ENCODE results near the gene DNPEP. TPM values are rescaled to one million over a fixed set of nuclear protein-coding genes. Genes with fewer than 3 reads are reported as not detected.
A peak's percentile ranks its signal among the peaks of the same experiment; 100 is the strongest.

The DNPEP gene
- 32.9 TPM for polyA plus RNA-seq (2013, experiment 1 of 2)
- polyA plus RNA-seq (2013, experiment 2 of 2), result 42.9 TPM

DNA sequence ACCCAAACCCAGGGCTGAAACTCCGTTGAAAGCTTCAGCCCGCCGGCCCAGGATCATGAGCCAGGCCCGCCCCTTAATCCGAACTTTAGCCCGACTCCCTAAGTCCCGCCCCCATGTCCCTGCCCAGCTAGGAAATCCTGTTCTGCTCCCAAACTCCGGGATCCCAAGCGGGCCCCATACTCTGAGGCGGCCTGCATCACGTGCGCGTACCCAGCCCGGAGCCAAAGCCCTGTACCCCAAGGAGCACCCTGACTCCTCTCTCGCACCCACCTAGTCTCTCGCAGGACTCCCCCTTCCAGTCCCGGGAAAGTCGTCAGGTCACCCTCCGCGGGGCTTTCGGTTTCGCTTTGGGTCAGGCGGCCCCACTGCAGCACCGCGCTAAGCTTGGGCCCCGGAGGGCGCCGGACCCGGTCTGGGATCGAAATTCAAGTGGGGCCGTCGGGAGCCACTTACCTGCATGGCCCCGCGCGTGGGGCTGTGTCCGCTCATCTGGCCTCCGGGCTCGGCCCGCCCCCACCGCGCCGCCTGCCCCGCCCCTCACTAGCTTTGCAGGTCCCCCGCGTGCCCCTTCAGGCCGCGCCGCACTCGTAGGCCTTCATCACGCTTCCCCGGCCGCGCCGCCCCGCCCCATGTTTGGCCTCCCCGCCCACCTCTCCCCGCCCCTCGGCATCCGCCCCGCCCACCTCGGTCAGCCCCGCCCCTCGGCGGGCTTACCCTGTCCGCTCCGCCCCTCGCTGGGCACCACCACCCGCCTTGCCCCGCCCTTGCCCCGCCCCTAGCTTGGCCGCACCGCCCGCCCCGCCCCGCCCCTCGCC lies at the start of gene DNPEP:
Gene DNPEP, minus strand, starts transcription at position 607 of the 815 bp plus-strand sequence. Its CDS starts 118 bp downstream, at position 489.
- H3K4me3 ChIP-seq (ENCODE audit: low read length), result peak within 1 kb of the TSS; percentile 90
- peak within 1 kb of the TSS; percentile 88 for H3K9ac ChIP-seq (ENCODE audit: low read depth, low read length)
- H3K9me3 ChIP-seq (ENCODE audit: insufficient read depth, low read depth, low read length), result no peaks in the 10 kb centered on the region
- 0 out of 2 replicates have a peak, but pooled peaks cover 2% of the 10 kb centered on the region for H3K4me1 ChIP-seq (ENCODE audit: insufficient read depth, low read length)
- no peaks in the 10 kb centered on the region for H3K27me3 ChIP-seq (ENCODE audit: insufficient read depth, low read length)
- H3K27ac ChIP-seq (ENCODE audit: low read depth, low read length), result peak within 1 kb of the TSS; percentile 34; the same call in 1 of the 2 replicates
- WGBS, result under 1% methylated on average over 71 of the region's 76 CpGs
- peaks cover 34% of the 10 kb centered on the region for H3K36me3 ChIP-seq (ENCODE audit: insufficient read depth, low read length)

GRCh38 chr2:219437141-219437540 lies 49.4 kb upstream of the DNPEP start:
- H3K9ac ChIP-seq (ENCODE audit: low read depth, low read length), result no peak overlapping the region
- H3K27ac ChIP-seq (ENCODE audit: low read depth, low read length), result no peak overlapping the region
- 79% methylated on average over 3 of the region's 3 CpGs for WGBS
- no peaks in the 10 kb centered on the region for H3K9me3 ChIP-seq (ENCODE audit: insufficient read depth, low read depth, low read length)
- H3K36me3 ChIP-seq (ENCODE audit: insufficient read depth, low read length), result no peaks in the 10 kb centered on the region
- H3K4me3 ChIP-seq (ENCODE audit: low read length), result no peak overlapping the region
- 0 out of 2 replicates have a peak, but pooled peaks cover 5% of the 10 kb centered on the region for H3K4me1 ChIP-seq (ENCODE audit: insufficient read depth, low read length)
- peaks cover 41% of the 10 kb centered on the region for H3K27me3 ChIP-seq (ENCODE audit: insufficient read depth, low read length)

DNA sequence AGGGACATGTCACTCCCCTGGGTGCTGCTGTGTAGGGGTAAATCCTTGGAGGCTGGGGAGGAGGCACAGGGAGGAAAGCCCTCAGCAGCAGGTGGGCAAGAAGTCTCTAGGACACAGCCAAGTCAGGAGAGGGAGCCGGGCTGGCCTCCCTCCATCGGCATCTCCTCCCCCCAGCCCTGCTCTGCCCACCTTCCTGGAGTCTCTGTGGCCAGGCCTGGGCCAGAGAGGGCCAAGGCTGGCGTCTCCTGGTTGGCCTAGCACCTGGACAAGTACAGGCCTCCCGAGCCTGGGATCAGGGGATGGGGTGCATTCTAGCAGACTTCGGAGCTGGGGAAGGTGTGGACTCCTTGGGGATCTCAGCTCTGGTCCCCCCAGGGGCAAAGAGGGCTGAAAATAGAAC lies 48.8 kb upstream of the DNPEP start:
- Histone ChIP-seq H3K36me3 (ENCODE audit: insufficient read depth, low read length) (no peaks in the 10 kb centered on the region), H3K9ac (ENCODE audit: low read depth, low read length) (no peak overlapping the region), H3K27ac (ENCODE audit: low read depth, low read length) (no peak overlapping the region), H3K4me1 (ENCODE audit: insufficient read depth, low read length) (0 out of 2 replicates have a peak, but pooled peaks cover 5% of the 10 kb centered on the region), H3K4me3 (ENCODE audit: low read length) (no peak overlapping the region), H3K27me3 (ENCODE audit: insufficient read depth, low read length) (peaks cover 39% of the 10 kb centered on the region), H3K9me3 (ENCODE audit: insufficient read depth, low read depth, low read length) (no peaks in the 10 kb centered on the region)
- WGBS, result 93% methylated on average over 5 of the region's 5 CpGs

DNA sequence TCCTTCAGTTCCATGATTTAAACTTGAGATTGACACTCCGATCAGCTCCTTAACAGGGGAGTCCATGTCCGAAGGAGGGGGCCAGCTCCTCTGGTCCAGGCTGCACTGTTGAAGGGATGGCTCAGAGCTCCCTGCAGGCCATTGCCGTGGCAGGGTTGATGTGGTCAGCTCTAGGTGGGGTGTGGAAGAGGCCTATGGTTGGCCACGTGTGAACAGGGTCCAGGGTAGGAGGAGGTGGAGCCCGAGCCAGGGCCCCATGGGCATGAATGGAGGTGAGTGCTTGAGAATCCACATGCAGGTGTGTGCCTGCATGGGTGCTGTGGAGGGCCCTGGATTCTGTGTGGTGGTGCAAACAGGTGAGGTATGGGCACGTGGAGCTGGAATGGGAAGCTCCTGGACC lies 48.0 kb upstream of the DNPEP start:
- WGBS, result 89% methylated on average over 6 of the region's 6 CpGs
- no peak overlapping the region; the same call in 1 of the 2 replicates for H3K4me3 ChIP-seq (ENCODE audit: low read length)
- H3K9ac ChIP-seq (ENCODE audit: low read depth, low read length), result no peak overlapping the region
- no peaks in the 10 kb centered on the region for H3K4me1 ChIP-seq (ENCODE audit: insufficient read depth, low read length)
- H3K27ac ChIP-seq (ENCODE audit: low read depth, low read length), result no peak overlapping the region
- no peaks in the 10 kb centered on the region for H3K9me3 ChIP-seq (ENCODE audit: insufficient read depth, low read depth, low read length)
- H3K27me3 ChIP-seq (ENCODE audit: insufficient read depth, low read length), result peaks cover 31% of the 10 kb centered on the region
- H3K36me3 ChIP-seq (ENCODE audit: insufficient read depth, low read length), result no peaks in the 10 kb centered on the region

GRCh38 chr2:219434718-219435525 lies 47.2 kb upstream of the DNPEP start, which contains the start of gene SPEG:
TSS of gene SPEG (plus strand) at chr2:219434843. CDS start at chr2:219434978, 135 bp downstream.
- Histone ChIP-seq H3K4me1 (ENCODE audit: insufficient read depth, low read length) (no peaks in the 10 kb centered on the region), H3K36me3 (ENCODE audit: insufficient read depth, low read length) (no peaks in the 10 kb centered on the region), H3K9ac (ENCODE audit: low read depth, low read length) (peak within 1 kb of the TSS; percentile 37), H3K27me3 (ENCODE audit: insufficient read depth, low read length) (peaks cover 29% of the 10 kb centered on the region), H3K4me3 (ENCODE audit: low read length) (peak within 1 kb of the TSS; percentile 49), H3K9me3 (ENCODE audit: insufficient read depth, low read depth, low read length) (no peaks in the 10 kb centered on the region), H3K27ac (ENCODE audit: low read depth, low read length) (no peak within 1 kb of the TSS)
- WGBS, result 12% methylated on average over 77 of the region's 77 CpGs

GRCh38 chr2:219434468-219434717 lies 46.7 kb upstream of the DNPEP start:
- H3K9me3 ChIP-seq (ENCODE audit: insufficient read depth, low read depth, low read length), result no peaks in the 10 kb centered on the region
- no peak overlapping the region for H3K27ac ChIP-seq (ENCODE audit: low read depth, low read length)
- peak overlapping the region; percentile 37 for H3K9ac ChIP-seq (ENCODE audit: low read depth, low read length)
- H3K36me3 ChIP-seq (ENCODE audit: insufficient read depth, low read length), result no peaks in the 10 kb centered on the region
- H3K4me1 ChIP-seq (ENCODE audit: insufficient read depth, low read length), result no peaks in the 10 kb centered on the region
- H3K4me3 ChIP-seq (ENCODE audit: low read length), result peak overlapping the region; percentile 49
- H3K27me3 ChIP-seq (ENCODE audit: insufficient read depth, low read length), result peaks cover 29% of the 10 kb centered on the region
- WGBS, result 11% methylated on average over 8 of the region's 9 CpGs

DNA sequence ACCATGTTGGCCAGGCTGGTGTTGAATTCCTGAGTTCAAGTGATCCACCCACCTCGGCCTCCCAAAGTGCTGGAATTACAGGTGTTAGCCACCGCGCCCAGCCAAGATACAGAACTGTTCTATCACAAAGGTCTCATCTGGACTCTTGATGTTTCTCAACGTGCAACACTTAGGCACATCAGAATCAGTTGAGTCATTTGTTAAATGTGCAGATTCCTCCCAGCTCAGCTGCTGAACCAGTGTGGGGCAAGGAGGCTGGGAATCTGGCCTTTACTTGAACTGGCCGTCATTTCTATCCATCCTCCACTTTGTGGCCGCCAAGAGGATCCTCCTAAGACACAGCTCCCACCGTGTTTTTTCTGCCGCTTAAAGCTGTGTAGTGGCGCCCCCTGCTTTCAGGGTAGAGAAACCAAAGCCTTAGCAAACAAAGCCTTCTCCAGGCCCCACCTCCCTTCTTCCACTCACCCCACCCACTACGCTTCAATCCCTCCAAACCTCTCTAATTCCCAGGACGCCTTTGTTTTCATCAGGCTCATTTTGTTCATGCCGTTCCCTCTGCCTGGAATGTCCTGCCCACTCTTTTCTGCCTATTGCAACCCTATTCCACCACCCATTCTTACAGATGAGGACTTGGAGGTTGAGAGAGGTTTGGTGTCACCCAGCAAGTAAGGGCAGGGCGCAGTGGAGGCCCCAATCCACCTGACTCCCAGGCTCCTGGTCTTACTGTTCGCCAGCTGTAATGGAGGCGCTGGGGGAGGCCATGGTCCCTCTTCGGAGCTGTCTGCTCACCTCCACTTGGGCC lies 46.2 kb upstream of the DNPEP start:
- peak overlapping the region; percentile 49 for H3K4me3 ChIP-seq (ENCODE audit: low read length)
- no peaks in the 10 kb centered on the region for H3K4me1 ChIP-seq (ENCODE audit: insufficient read depth, low read length)
- peak overlapping the region; percentile 37 for H3K9ac ChIP-seq (ENCODE audit: low read depth, low read length)
- no peak overlapping the region for H3K27ac ChIP-seq (ENCODE audit: low read depth, low read length)
- H3K27me3 ChIP-seq (ENCODE audit: insufficient read depth, low read length), result peaks cover 27% of the 10 kb centered on the region
- H3K9me3 ChIP-seq (ENCODE audit: insufficient read depth, low read depth, low read length), result no peaks in the 10 kb centered on the region
- WGBS, result 48% methylated on average over 16 of the region's 16 CpGs
- H3K36me3 ChIP-seq (ENCODE audit: insufficient read depth, low read length), result no peaks in the 10 kb centered on the region

GRCh38 chr2:219430633-219431615 lies 43.2 kb upstream of the DNPEP start:
- Histone ChIP-seq H3K27ac (ENCODE audit: low read depth, low read length) (no peak overlapping the region), H3K4me3 (ENCODE audit: low read length) (no peak overlapping the region), H3K9me3 (ENCODE audit: insufficient read depth, low read depth, low read length) (no peaks in the 10 kb centered on the region), H3K9ac (ENCODE audit: low read depth, low read length) (no peak overlapping the region), H3K27me3 (ENCODE audit: insufficient read depth, low read length) (peaks cover 16% of the 10 kb centered on the region), H3K4me1 (ENCODE audit: insufficient read depth, low read length) (no peaks in the 10 kb centered on the region), H3K36me3 (ENCODE audit: insufficient read depth, low read length) (no peaks in the 10 kb centered on the region)
- 66% methylated on average over 9 of the region's 9 CpGs for WGBS

DNA sequence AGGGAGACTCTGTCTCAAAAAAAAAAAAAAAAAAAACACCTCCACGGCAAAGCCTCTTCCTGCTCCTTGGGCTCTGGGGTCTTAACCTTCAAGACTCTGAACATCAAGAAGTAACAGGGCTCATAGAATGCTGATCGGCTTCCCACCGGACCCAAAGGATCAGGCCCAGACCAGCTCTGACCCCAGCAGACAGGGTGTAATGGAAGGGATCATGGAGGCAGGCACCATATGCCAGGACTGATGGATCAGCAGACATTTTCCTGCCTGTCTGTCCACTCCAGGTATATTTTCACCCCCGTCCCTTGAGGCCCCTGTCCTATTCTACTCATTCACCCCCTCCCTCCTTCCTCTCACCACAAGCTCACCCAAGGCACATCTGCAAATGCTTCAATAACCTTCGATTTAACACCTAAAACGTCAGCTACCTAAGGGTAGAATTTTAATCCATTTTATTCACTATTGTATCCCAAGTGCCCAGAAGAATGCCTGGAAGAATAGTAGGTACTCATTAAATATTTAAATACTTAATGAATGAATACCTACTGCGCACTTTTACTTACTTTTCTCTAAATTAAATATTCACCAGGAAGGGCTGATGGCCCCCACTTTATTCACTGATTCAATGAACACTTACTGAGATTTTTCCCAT lies 42.4 kb upstream of the DNPEP start:
- WGBS, result 93% methylated on average over 7 of the region's 7 CpGs
- Histone ChIP-seq H3K9me3 (ENCODE audit: insufficient read depth, low read depth, low read length) (no peaks in the 10 kb centered on the region), H3K4me3 (ENCODE audit: low read length) (no peak overlapping the region), H3K36me3 (ENCODE audit: insufficient read depth, low read length) (no peaks in the 10 kb centered on the region), H3K9ac (ENCODE audit: low read depth, low read length) (no peak overlapping the region), H3K4me1 (ENCODE audit: insufficient read depth, low read length) (no peaks in the 10 kb centered on the region), H3K27me3 (ENCODE audit: insufficient read depth, low read length) (peaks cover 8% of the 10 kb centered on the region), H3K27ac (ENCODE audit: low read depth, low read length) (no peak overlapping the region)

DNA sequence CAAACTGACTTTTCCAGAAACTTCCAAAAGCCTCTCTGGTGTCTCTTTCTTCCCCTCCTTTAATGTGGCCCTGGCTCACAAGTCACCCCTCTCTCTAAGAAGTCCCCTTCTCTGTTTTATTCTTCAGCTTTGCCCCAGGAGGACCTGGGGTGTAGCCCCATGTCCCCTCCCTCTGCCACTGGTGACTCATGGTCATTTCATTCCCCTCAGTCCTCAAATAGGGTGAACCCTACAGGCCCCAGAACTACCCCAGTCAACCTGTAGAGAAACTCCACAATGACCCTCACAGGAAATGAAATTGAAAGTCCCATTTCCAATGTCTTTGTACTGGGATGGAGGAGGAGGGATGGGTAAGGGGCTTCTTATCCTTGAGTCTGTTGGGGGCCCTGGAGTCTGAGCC lies 40.8 kb upstream of the DNPEP start:
- Histone ChIP-seq H3K9me3 (ENCODE audit: insufficient read depth, low read depth, low read length) (no peaks in the 10 kb centered on the region), H3K27me3 (ENCODE audit: insufficient read depth, low read length) (no peaks in the 10 kb centered on the region; the same call in 1 of the 2 replicates)

More for the DNA sequence above, 40.8 kb upstream of the DNPEP start:
- no peak overlapping the region for H3K27ac ChIP-seq (ENCODE audit: low read depth, low read length)
- no peak overlapping the region for H3K9ac ChIP-seq (ENCODE audit: low read depth, low read length)
- H3K4me1 ChIP-seq (ENCODE audit: insufficient read depth, low read length), result no peaks in the 10 kb centered on the region
- H3K4me3 ChIP-seq (ENCODE audit: low read length), result no peak overlapping the region
- H3K36me3 ChIP-seq (ENCODE audit: insufficient read depth, low read length), result no peaks in the 10 kb centered on the region
